NCI-H526 (cell line): ENCODE measurements around the gene KIF4A.
A peak's percentile ranks its signal among the peaks of the same experiment; 100 is the strongest.

ENCODE experiments used
- DNase-seq, 2 experiments: peaks; one replicate each; lab custom pipeline; 2025; lab: John Stamatoyannopoulos, UW

Gene KIF4A

DNA sequence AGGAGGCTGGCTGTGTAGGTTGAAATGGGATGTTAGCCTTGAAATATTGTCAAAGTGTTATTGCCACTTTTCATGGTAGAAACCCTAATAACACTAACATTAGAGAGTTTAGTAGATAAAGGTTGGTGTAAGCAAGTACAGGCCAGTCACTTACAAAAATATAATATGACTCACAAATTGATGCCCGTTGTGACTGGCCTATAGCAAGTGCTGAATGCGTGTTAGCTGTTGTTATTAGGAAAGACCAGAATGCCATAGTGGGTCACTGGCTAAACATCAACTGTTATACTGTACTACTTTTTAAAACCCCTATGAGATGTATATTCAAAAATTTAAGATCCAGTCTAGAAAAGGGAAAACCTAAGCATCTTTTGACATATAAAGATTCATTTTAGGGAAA, 112.8 kb downstream of the KIF4A start:
- no peak for DNase-seq

GRCh38 chrX:70405003-70405402, 115.1 kb downstream of the KIF4A start:
- DNase-seq = no peak

DNA sequence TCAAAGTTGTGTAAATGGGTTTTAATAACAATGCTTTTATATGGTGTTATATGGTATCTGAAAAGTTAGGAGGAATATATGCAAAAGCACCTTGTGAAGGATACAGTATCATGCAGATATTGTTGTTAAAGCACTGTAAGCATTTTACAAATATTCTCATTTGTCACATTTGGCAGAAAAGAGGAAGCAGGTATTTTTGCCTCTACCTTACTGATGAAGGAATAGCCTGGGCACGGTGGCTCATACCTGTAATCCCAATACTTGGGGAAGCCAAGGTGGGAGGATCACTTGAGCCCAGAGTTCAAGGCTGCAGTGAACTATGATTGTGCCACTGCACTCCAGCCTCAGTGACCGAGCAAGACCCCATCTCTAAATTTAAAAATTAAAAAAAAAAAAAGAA, 121.0 kb downstream of the KIF4A start:
- DNase-seq = no peak

- no peak for DNase-seq
These were observed 121.6 kb downstream of the KIF4A start for GRCh38 chrX:70411475-70411874.

DNA sequence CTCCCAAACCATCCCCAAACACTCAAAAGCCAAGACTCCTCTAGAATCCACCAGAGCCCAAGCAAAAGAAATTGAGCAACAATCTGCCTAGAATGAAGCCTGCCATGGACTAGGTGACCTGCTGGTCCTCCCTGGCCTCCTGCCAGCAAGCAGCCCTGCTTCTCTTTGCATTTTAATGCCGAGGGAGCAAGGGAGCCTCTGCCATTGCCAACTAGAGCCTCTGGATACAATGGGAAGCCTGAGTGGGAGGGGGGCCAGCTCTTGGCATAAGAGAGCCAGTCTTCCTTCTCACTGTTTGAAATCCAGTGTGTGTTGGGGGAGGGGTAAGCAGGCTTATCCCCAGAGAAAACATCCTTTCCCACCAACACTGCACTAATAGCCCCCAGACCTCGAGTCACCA, 131.7 kb downstream of the KIF4A start:
- DNase-seq = no peak

DNA sequence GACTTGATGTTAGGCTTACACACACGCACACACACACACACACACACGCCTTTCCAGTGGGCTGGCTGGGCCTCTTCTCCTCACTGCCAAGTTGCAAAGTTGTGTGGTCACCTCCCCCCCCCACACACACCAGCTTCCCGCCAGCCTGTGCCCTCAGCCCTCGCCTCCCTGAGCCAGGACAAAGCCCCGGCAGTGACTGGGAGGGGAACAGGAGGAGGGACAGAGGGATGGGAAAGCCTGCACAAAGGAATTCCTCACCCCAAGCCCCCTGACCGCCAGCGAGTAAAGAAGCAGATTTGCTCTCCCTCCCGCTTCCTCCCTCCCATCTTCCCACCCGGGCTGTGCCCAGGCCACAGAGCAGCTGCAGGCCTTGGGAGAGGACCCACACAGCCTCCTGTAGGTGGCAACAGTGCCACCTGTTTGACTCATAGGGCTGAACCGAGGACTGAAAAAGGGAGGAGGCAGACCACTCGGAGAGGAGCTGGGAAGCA, 133.0 kb downstream of the KIF4A start, which contains the start of gene GDPD2:
Gene GDPD2, plus strand, starts transcription at position 464 of the 491 bp plus-strand sequence. CDS start 1,671 bp downstream, outside the sequence.
- DNase-seq = peak; percentile 45 to 78

GRCh38 chrX:70423936-70424675, 134.2 kb downstream of the KIF4A start:
- DNase-seq = no peak

- no peak for DNase-seq
These were observed 134.9 kb downstream of the KIF4A start for GRCh38 chrX:70424801-70425200.

DNA sequence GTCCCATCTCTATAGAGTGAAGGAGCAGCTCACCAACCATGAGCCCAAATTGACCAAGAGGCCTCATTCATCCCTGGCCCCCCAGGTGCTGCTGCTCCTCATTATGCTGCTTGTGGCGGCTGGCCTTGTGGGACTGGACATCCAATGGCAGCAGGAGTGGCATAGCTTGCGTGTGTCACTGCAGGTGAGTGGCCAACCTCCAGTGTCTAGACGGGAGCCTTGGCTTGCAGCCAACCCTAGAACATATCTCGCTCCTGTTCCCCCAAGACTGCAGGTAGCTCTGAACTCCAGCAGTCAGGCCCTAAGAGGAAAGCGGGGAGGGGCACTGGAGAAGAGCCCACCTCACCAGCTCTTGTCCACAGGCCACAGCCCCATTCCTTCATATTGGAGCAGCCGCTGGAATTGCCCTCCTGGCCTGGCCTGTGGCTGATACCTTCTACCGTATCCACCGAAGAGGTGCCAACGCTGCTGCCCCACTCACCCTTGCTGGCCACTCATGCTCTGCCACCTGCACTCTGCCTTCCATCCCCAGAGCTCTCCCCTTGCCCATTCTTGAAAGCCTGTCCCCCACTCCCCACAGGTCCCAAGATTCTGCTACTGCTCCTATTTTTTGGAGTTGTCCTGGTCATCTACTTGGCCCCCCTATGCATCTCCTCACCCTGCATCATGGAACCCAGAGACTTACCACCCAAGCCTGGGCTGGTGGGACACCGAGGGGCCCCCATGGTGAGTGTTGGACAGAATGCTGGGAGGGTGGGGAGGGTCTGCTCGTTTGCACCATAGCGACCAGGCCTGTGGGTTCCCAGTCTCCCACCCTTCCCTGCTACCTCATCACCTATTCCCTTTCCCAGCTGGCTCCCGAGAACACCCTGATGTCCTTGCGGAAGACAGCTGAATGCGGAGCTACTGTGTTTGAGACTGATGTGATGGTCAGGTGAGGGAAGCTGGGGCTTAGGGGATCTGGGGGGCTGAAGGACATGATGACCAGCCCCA, 136.7 kb downstream of the KIF4A start:
- DNase-seq = no peak

- no peak for DNase-seq
These were observed 137.5 kb downstream of the KIF4A start for GRCh38 chrX:70427365-70427764.

- DNase-seq = no peak
These were observed 139.9 kb downstream of the KIF4A start for GRCh38 chrX:70429759-70430158.

DNA sequence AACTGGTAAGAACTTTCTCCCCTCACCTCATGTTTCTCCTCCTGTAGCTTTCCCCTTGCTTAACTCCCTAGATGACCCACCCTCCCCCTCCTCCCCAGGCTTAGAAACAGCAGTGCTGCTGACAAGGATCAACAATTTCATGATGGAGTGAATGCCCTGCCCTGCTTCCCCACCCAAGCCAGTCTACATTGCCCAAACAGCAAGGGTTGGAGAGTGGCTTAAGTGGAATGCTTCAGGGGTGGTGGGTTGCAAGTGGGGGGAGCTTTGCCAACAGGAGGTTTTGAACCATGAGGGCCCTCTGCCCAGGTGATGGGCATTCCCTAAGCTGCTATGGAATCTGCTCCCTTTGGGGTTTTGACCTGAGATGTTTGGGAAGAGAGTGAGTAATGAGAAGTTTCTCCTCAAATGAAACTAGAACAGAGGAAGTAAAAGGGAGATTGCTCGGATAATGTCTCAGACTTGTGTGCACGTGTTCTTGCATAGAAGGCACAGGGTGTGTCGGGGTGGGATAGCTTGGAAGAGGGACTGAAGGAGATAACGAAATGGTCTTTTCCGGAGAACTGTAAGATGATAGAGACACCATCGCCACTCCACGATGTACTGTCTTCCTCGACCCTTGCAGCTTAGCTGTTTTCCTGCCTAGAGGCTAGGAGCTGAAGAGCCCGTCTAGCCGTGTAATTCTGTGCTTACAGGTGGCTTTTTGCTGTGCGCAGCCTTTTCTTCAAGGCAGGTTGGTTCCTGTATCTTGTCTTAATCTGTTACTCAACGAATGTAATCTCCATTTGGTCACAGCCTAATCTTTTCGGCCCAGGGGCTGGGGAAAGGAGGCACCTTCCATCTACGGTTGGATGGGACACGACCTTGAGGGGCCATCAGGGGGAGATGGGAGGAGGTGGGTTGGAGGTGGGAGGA, 143.3 kb downstream of the KIF4A start:
- no peak for DNase-seq

DNA sequence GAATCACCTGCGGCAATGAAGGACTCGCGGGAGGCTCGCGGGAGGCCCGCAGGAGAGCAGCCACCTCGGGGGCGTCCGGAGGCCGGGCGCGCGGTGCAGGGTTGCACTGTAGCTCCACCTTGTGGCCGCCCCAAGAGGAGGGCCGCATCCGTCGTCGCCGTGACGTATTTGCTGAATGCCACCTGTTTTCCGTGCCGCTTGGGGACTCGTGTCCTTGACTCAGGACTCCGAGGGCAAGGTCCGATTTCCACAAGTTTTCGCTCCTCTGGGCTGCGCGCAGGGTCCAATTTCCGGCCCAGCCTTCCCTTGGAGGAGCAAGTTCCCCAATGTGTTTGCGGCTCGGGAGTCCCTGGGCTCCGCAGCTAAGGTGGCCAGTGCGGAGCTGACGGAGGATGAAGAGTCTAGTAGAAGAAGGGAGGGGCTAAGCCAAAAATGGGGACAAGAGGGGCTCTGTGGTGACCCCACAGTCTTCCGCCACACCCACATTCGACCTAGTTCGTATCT, 144.0 kb downstream of the KIF4A start:
- peak; percentile 48 to 75 for DNase-seq

GRCh38 chrX:70434352-70434866, 144.5 kb downstream of the KIF4A start:
- peak; percentile 81 to 94 for DNase-seq

DNA sequence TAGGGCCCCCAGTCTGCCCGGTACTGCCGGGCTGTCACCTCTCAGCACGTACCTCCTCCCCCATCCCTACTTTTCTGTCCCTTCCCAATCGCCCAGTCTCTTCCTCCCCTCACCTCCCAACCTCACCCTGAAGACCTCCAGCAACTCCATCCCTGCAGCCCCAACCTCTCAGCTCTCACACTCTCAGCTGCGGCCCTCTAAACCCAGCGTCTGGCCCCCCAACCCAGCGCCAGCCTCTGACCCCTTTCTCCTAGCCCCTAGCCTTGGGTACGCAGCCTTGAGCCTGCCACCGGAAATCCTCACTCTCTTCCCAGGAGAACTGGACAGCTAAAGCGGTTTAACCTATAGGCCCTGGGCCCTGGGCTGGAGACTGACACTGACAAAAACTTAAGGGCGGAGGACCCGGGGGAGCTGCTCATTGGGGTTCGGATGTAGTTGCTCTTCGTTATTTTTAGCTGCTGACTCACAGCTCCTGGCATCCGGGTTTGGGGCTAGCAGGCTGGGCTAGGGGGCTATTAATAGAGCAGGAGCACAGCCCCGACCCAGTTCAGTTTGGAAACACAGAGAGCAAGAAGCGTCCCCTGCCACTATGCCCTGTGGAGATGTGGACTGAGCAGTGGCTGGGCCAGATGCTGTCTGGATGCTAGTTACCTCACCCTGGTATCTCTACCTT, 145.1 kb downstream of the KIF4A start:
- no peak for DNase-seq

DNA sequence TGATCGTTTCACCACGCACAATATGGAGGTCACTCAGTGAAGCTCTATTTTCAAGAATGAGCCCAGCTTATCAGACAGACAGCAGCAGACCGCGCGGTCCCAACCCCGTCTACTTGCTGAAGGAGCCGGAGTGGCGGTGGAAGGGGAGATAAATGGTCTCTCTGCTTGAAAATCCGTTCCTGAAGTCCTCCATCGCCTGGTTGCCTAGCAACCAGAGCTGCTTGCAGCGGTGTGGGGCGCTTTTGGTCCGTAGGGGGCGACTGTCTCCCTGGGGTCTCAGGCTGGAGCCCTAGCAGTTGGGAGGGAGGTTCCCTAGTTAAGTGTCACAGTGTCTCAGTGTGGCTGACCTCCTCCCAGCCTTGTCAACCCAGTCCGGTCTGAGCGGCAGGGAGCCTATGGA, 146.4 kb downstream of the KIF4A start:
- DNase-seq = peak in 1 of 2 experiments; percentile 45

DNA sequence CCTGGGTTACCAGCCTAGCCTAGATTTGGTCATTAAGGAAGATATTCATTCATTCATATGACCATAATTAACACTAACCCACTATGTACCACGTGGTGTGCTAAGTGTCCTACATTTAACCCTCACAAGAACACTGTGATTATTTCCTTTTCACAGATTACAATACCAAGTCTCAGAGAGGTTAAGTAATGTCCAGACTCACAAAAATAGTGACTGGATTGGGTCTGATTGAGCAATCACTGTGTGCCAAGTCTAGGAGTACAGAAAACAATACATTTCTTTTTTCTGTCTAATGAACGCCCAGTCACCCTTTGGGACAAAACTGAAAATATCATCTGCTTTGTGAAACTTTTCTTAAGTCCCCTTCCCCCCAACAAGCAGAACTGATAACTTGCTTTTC, 147.1 kb downstream of the KIF4A start:
- DNase-seq = no peak

DNA sequence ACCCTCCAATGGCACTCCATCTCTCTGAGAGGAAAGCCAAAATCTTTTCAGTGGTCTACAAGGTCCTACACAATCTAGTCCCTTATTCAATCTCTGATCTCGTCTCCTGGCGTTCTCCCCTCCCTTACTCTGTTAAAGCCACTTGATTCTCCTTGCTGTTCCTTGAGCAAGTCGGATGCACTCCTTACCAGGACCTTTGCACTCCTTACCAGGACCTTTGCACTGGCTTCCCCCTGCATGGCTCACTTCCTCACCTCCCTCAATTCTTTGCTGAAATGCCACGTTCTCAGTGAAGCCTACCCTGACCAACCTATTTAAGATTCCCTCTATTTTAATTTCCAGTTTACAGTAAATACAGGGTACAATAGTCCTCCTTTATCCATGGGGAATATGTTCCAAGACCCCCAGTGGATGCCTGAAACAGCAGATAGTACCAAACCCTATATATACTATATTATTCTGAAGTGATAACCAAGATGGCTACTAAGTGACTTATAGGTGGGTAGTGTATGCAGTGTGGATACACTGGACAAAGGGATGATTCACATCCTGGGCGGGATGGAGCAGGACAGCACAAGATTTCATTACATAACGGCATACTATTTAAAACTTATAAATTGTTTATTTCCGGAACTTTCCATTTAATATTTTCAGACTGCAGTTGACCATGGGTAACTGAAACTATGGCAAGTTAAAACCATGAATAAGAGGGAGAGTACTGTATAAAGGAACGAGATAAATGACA, 148.2 kb downstream of the KIF4A start:
- no peak for DNase-seq

GRCh38 chrX:70439016-70439415, 149.1 kb downstream of the KIF4A start:
- no peak for DNase-seq

- DNase-seq = no peak
These were observed 152.3 kb downstream of the KIF4A start for GRCh38 chrX:70442224-70442623.
